B cell (primary cell): ENCODE results near the gene UGT1A7. TPM values are rescaled to one million over a fixed set of nuclear protein-coding genes. Genes with fewer than 3 reads are reported as not detected.

ENCODE experiments used
- ATAC-seq: fragments of 200-7000 bp; cut with Tn5 transposase; one replicate; pipeline ENCODE4 v1.10.0; 2021; ENCODE audit warnings: low read depth, mild to moderate bottlenecking, moderate number of reproducible peaks, moderate library complexity
- CTCF ChIA-PET: fragments of 350-600 bp; sonication (Branson Sonifier 250); formaldehyde crosslinking; loops from one replicate; lab custom pipeline; 2021; ENCODE audit warnings: antibody characterized with exemption, inconsistent platforms; lab: Charles Lee
- POLR2A ChIA-PET: fragments of 350-600 bp; sonication (Branson Sonifier 250); formaldehyde crosslinking; loops from one replicate; lab custom pipeline; 2021; ENCODE audit warnings: antibody characterized with exemption; lab: Charles Lee
- DNase-seq: peaks from one replicate; pipeline ENCODE4 v3.0.0; 2013
- H2AFZ ChIP-seq: 2 replicates; pipeline ENCODE4 v1.6.1; 2012; ENCODE audit warnings: mild to moderate bottlenecking, low read depth, low read length; ENCODE audit not compliant: insufficient read depth, poor library complexity, severe bottlenecking
- H3K27ac ChIP-seq, 2 donors: 1 replicate in 1 of 2; 2 replicates in 1 of 2; pipeline ENCODE4 v1.5.1; 2012 to 2013; ENCODE audit warnings: low read length in 2 of 2, mild to moderate bottlenecking in 2 of 2, moderate library complexity in 1 of 2
- H3K27me3 ChIP-seq, 4 experiments: fragments of 200-600 bp in 1 of 4; sonication (generic) in 1 of 4; replicated peaks in 1 of 4; 1 replicate in 2 of 4; 2 replicates in 2 of 4; pipeline versions ENCODE4 v1.6.1 to v1.7.0; 2013 to 2016; ENCODE audit warnings: low read length in 3 of 4, mild to moderate bottlenecking in 2 of 4, mixed read lengths in 1 of 4, moderate library complexity in 1 of 4; ENCODE audit not compliant: insufficient read depth in 4 of 4, control insufficient read depth in 3 of 4; ENCODE audit errors: control extremely low read depth in 1 of 4
- H3K36me3 ChIP-seq, 2 experiments: replicated peaks in 1 of 2; 1 replicate in 1 of 2; 2 replicates in 1 of 2; pipeline versions ENCODE4 v1.6.1 to v1.7.1; 2013; ENCODE audit warnings: low read length in 1 of 2; ENCODE audit not compliant: insufficient read depth in 2 of 2, control insufficient read depth in 1 of 2; ENCODE audit errors: control extremely low read depth in 1 of 2, extremely low read depth in 1 of 2
- H3K4me1 ChIP-seq, 2 donors: fragments of 200-600 bp in 1 of 2; sonication (generic) in 1 of 2; 1 replicate in 1 of 2; 2 replicates in 1 of 2; pipeline versions ENCODE4 v1.5.1 to v1.6.1; 2013 to 2017; ENCODE audit warnings: low read length in 2 of 2; ENCODE audit not compliant: control insufficient read depth in 2 of 2, insufficient read depth in 2 of 2
- H3K4me2 ChIP-seq: replicated peaks from 2 replicates; pipeline ENCODE3; 2012; ENCODE audit warnings: mild to moderate bottlenecking, low read depth, low read length; ENCODE audit not compliant: poor library complexity, severe bottlenecking
- H3K4me3 ChIP-seq, 5 experiments: fragments of 200-600 bp in 1 of 5; sonication (generic) in 1 of 5; 1 replicate in 3 of 5; 2 replicates in 2 of 5; pipeline versions ENCODE4 v1.5.1 to v1.7.0; 2011 to 2016; ENCODE audit warnings: low read length in 4 of 5, mild to moderate bottlenecking in 4 of 5, low read depth in 2 of 5, control low read depth in 1 of 5, moderate library complexity in 1 of 5; ENCODE audit not compliant: insufficient read depth in 1 of 5; ENCODE audit errors: control extremely low read depth in 1 of 5, extremely low read depth in 1 of 5
- H3K79me2 ChIP-seq: fragments of 200-600 bp; sonication (generic); one replicate; pipeline ENCODE4 v1.6.0; 2016; ENCODE audit warnings: low read length; ENCODE audit not compliant: control insufficient read depth, insufficient read depth
- H3K9ac ChIP-seq: fragments of 200-600 bp; sonication (generic); 2 replicates; pipeline ENCODE4 v1.6.1; 2017; ENCODE audit warnings: mild to moderate bottlenecking, low read length, moderate library complexity
- H3K9me3 ChIP-seq, 3 donors: one replicate each; pipeline versions ENCODE4 v1.6.1 to v1.7.1; 2013; ENCODE audit warnings: low read length in 2 of 3; ENCODE audit not compliant: control insufficient read depth in 2 of 3, insufficient read depth in 1 of 3; ENCODE audit errors: control extremely low read depth in 1 of 3
- H4K20me1 ChIP-seq: 2 replicates; pipeline ENCODE4 v1.6.0; 2012; ENCODE audit warnings: mild to moderate bottlenecking, low read length; ENCODE audit not compliant: insufficient read depth, control insufficient read depth, poor library complexity, severe bottlenecking
- H3K27ac Mint-ChIP-seq: one replicate; pipeline ENCODE4 v1.8.0; 2021; ENCODE audit warnings: mixed read lengths
- H3K27me3 Mint-ChIP-seq: one replicate; pipeline ENCODE4 v1.8.0; 2021; ENCODE audit warnings: mixed read lengths
- H3K4me1 Mint-ChIP-seq: one replicate; pipeline ENCODE4 v1.8.0; 2021; ENCODE audit warnings: mixed read lengths
- H3K4me3 Mint-ChIP-seq: one replicate; pipeline ENCODE4 v1.8.0; 2021; ENCODE audit warnings: mixed read lengths
- H3K9me3 Mint-ChIP-seq: one replicate; pipeline ENCODE4 v1.8.0; 2022; ENCODE audit warnings: mixed read lengths; ENCODE audit not compliant: insufficient read depth
- CTCF ChIP-seq: fragments of 200-600 bp; IDR thresholded peaks from one replicate; pipeline ENCODE4 v1.8.0; 2022; ENCODE audit warnings: antibody characterized with exemption, mild to moderate bottlenecking
- EZH2 ChIP-seq: IDR thresholded peaks from 2 replicates; pipeline ENCODE4 v1.6.1; 2012; ENCODE audit warnings: borderline replicate concordance, low read depth, mild to moderate bottlenecking, moderate library complexity, low read length; ENCODE audit not compliant: insufficient read depth, poor library complexity, severe bottlenecking
- WGBS: methylation state at CpG from one replicate; pipeline ENCODE4 v1.1.5; 2013; ENCODE audit warnings: missing lambda C conversion rate; ENCODE audit not compliant: insufficient coverage; 5-methylcytosine and 5-hydroxymethylcytosine counted together
- intact Hi-C: fragments of 100-400 bp; cut with micrococcal nuclease; formaldehyde crosslinking; loops from one replicate; pipeline ENCODE4 v1.10.0; 2022
- polyA plus RNA-seq: library from polyadenylated mRNA; depleted of rRNA; stranded (reverse); fragments of >200 nt; gene quantifications from 2 replicates; pipeline ENCODE4 v1.2.3, GENCODE V29; 2012
- total RNA-seq, 2 donors: library from RNA; stranded (reverse); fragments of 120-200 nt in 1 of 2; gene quantifications; 1 replicate in 1 of 2; 2 replicates in 1 of 2; pipeline versions ENCODE4 v1.2.3 to v1.2.4, GENCODE V29; 2013 to 2022

UGT1A7 gene
- total and polyA plus RNA-seq, 2 donors (not counting 1 experiment from before 2014, with no cell fraction given) = not detected

GRCh38 chr2:233821196-233821595 lies 139.5 kb downstream of the UGT1A7 start:
- 100% methylated on average over 1 of the region's 3 CpGs for WGBS
- CTCF ChIA-PET = no interaction called here
- no peaks in the 10 kb centered on the region for H3K79me2 ChIP-seq

GRCh38 chr2:233821709-233822100 lies 140.0 kb downstream of the UGT1A7 start:
- Histone ChIP-seq H3K27ac (no peak overlapping the region), H3K9ac (no peak overlapping the region), H3K4me1 (no peaks in the 10 kb centered on the region), H3K4me2 (no peak overlapping the region), H3K4me3 (no peak overlapping the region), H2AFZ (no peak overlapping the region), H3K36me3 (no peaks in the 10 kb centered on the region), H3K9me3 (peaks cover 0 to 2% (median 0%) of the 10 kb centered on the region in 3 donors), H3K79me2 (no peaks in the 10 kb centered on the region), H3K27me3 (peaks cover 0 to under 1% (median 0%) of the 10 kb centered on the region in 4 experiments), H4K20me1 (no peaks in the 10 kb centered on the region)
- Mint-ChIP-seq H3K27ac (no peak overlapping the region), H3K4me3 (no peak overlapping the region), H3K27me3 (peaks cover 11% of the 10 kb centered on the region), H3K4me1 (no peaks in the 10 kb centered on the region), H3K9me3 (peaks cover 1% of the 10 kb centered on the region)
- ATAC-seq (no peak), DNase-seq (no peak)
- ChIA-PET CTCF (no interaction called here), POLR2A (no interaction called here)
- no peak for TF ChIP-seq EZH2
- TF ChIP-seq CTCF = no peak
- 93% methylated on average over 6 of the region's 8 CpGs for WGBS
- intact Hi-C loops = no loop called here

More at GRCh38 chr2:233821196-233821595, 139.5 kb downstream of the UGT1A7 start:
- DNase-seq (no peak), ATAC-seq (no peak)
- POLR2A ChIA-PET = no interaction called here
- Histone ChIP-seq H3K4me1 (no peaks in the 10 kb centered on the region), H3K27ac (no peak overlapping the region), H2AFZ (no peak overlapping the region), H3K4me2 (no peak overlapping the region), H3K4me3 (no peak overlapping the region), H3K9ac (no peak overlapping the region), H4K20me1 (no peaks in the 10 kb centered on the region), H3K9me3 (peaks cover 0 to 6% (median 0%) of the 10 kb centered on the region in 3 donors), H3K36me3 (no peaks in the 10 kb centered on the region), H3K27me3 (peaks cover 0 to 5% (median 0%) of the 10 kb centered on the region in 4 experiments)
- intact Hi-C loops = no loop called here
- Mint-ChIP-seq H3K9me3 (peaks cover 1% of the 10 kb centered on the region), H3K27ac (no peak overlapping the region), H3K4me1 (no peaks in the 10 kb centered on the region), H3K27me3 (peaks cover 9% of the 10 kb centered on the region), H3K4me3 (no peak overlapping the region)
- TF ChIP-seq CTCF (no peak), EZH2 (no peak)
